Brain pericyte (primary cell): Measurements from ENCODE around the gene VPREB3.

Source experiments
- DNase-seq: peaks from one replicate; pipeline ENCODE4 v3.0.0-alpha.2; 2012; ENCODE audit warnings: low read depth, low spot score

The VPREB3 gene

GRCh38 chr22:23782703-23783102 is 28.5 kb upstream of the VPREB3 start:
- DNase-seq, result no peak

- DNase-seq, result no peak
These were observed 28.0 kb upstream of the VPREB3 start for GRCh38 chr22:23782252-23782651.

- no peak for DNase-seq
These were observed 27.4 kb upstream of the VPREB3 start for GRCh38 chr22:23781511-23782183.

GRCh38 chr22:23781065-23781464 is 26.8 kb upstream of the VPREB3 start:
- no peak for DNase-seq

GRCh38 chr22:23780146-23780748 is 26.0 kb upstream of the VPREB3 start:
- DNase-seq, result no peak

GRCh38 chr22:23779731-23780130 is 25.5 kb upstream of the VPREB3 start:
- no peak for DNase-seq

- no peak for DNase-seq
These were observed 24.9 kb upstream of the VPREB3 start for GRCh38 chr22:23779083-23779482.

GRCh38 chr22:23778577-23778900 is 24.3 kb upstream of the VPREB3 start:
- DNase-seq, result no peak

GRCh38 chr22:23777776-23778576 is 23.8 kb upstream of the VPREB3 start:
- no peak for DNase-seq

- DNase-seq, result no peak
These were observed 21.7 kb upstream of the VPREB3 start for GRCh38 chr22:23775779-23776375.

- no peak for DNase-seq
These were observed 20.8 kb upstream of the VPREB3 start for GRCh38 chr22:23774922-23775436.

GRCh38 chr22:23774114-23774921 is 20.1 kb upstream of the VPREB3 start:
- no peak for DNase-seq

- DNase-seq, result no peak
These were observed 19.4 kb upstream of the VPREB3 start for GRCh38 chr22:23773483-23774113.

- DNase-seq, result no peak
These were observed 18.6 kb upstream of the VPREB3 start, which contains the start of gene MMP11 for GRCh38 chr22:23772649-23773473. Gene MMP11, plus strand, starts transcription at chr22:23772849. Its CDS starts 22 bp downstream, at chr22:23772871.

- DNase-seq, result no peak
These were observed 18.1 kb upstream of the VPREB3 start for GRCh38 chr22:23772315-23772648.

GRCh38 chr22:23769321-23769965 is 15.2 kb upstream of the VPREB3 start:
- DNase-seq, result no peak

- no peak for DNase-seq
These were observed 13.7 kb upstream of the VPREB3 start, which contains the start of gene CHCHD10 for GRCh38 chr22:23767673-23768548. Gene CHCHD10, minus strand, starts transcription at chr22:23767972. Its CDS starts 98 bp downstream, at chr22:23767874.

- DNase-seq, result no peak
These were observed 13.1 kb upstream of the VPREB3 start for GRCh38 chr22:23767303-23767672.
